Right lobe of liver (tissue), 6 donors: ENCODE results near the gene MB21D2. TPM values are rescaled to one million over a fixed set of nuclear protein-coding genes. Genes with fewer than 3 reads are reported as not detected.

Experiments used
- ATAC-seq, 4 donors: fragments of 200-7000 bp; cut with Tn5 transposase; one replicate each; pipeline ENCODE4 v1.9.1; 2020; ENCODE audit warnings: mild to moderate bottlenecking in 4 of 4, moderate library complexity in 4 of 4
- DNase-seq, 3 donors: peaks; one replicate each; pipeline ENCODE4 v3.0.0-alpha.2; 2020
- H3K27ac ChIP-seq, 3 donors: fragments of 200-600 bp; one replicate each; pipeline ENCODE4 v1.8.0; 2022
- H3K27me3 ChIP-seq, 2 donors: fragments of 200-600 bp; one replicate each; pipeline ENCODE4 v1.8.0; 2022
- H3K36me3 ChIP-seq, 4 donors: fragments of 200-600 bp; sonication (generic) in 1 of 4; one replicate each; pipeline versions ENCODE4 v1.5.1 to v1.8.0; 2017 to 2022; ENCODE audit warnings: control low read depth in 1 of 4
- H3K4me1 ChIP-seq, 4 donors: fragments of 200-600 bp; sonication (generic) in 1 of 4; one replicate each; pipeline versions ENCODE4 v1.5.1 to v1.8.0; 2017 to 2022; ENCODE audit warnings: control low read depth in 1 of 4
- H3K4me3 ChIP-seq, 3 donors: fragments of 200-600 bp; one replicate each; pipeline ENCODE4 v1.8.0; 2022
- H3K9me3 ChIP-seq, 4 donors: fragments of 200-600 bp; sonication (generic) in 1 of 4; one replicate each; pipeline versions ENCODE4 v1.5.1 to v1.8.0; 2017 to 2022; ENCODE audit warnings: control low read depth in 1 of 4
- POLR2A ChIP-seq: fragments of 450-650 bp; IDR thresholded peaks from one replicate; pipeline ENCODE4 v1.6.1; 2017; ENCODE audit warnings: antibody characterized with exemption, mild to moderate bottlenecking
- WGBS: methylation state at CpG from one replicate; pipeline ENCODE4 v1.1.6; 2018; ENCODE audit warnings: low coverage, low lambda C conversion rate; ENCODE audit not compliant: insufficient coverage; ENCODE audit errors: missing lambda C conversion rate; 5-methylcytosine and 5-hydroxymethylcytosine counted together
- intact Hi-C, 2 donors: fragments of 100-400 bp; cut with DNase I; formaldehyde crosslinking; loops; one replicate each; pipeline versions ENCODE4 v1.11.2 to v1.14.1; 2022
- total RNA-seq, 6 experiments: library from RNA; depleted of rRNA in 2 of 6; stranded (reverse); fragments of >200 nt in 2 of 6; fragmentation: NEBNext Ultra II Directional in 3 of 6; extraction: Animal tissue kit (Norgen Biotek cat#: 25700) in 3 of 6; gene quantifications; one replicate each; pipeline versions ENCODE4 v1.1.0 to v1.2.4, GENCODE V29; 2016 to 2023
- TF ChIP-seq, protein P1 (sequence below), 4 donors: fragments of 200-600 bp in 3 of 4; fragments of 450-650 bp in 1 of 4; IDR thresholded peaks; one replicate each; pipeline versions ENCODE4 v1.5.1 to v1.8.0; 2016 to 2022; ENCODE audit warnings: antibody characterized with exemption in 4 of 4, mild to moderate bottlenecking in 2 of 4
- donor health status: DM: no; HTN: yes; CAD: no.
- donor health status: DM: no; HTN: no; CAD: no.
- donor health status: DM: no; HTN: no; CAD: no.
- donor health status: DM: no; HTN: yes; CAD: no.
- donor health status: DM: no; HTN: yes; CAD: no.

Gene MB21D2
- total RNA-seq, 6 experiments from 2014 or later: 0.15 to 0.86 (median 0.31) TPM; not detected in 1

DNA sequence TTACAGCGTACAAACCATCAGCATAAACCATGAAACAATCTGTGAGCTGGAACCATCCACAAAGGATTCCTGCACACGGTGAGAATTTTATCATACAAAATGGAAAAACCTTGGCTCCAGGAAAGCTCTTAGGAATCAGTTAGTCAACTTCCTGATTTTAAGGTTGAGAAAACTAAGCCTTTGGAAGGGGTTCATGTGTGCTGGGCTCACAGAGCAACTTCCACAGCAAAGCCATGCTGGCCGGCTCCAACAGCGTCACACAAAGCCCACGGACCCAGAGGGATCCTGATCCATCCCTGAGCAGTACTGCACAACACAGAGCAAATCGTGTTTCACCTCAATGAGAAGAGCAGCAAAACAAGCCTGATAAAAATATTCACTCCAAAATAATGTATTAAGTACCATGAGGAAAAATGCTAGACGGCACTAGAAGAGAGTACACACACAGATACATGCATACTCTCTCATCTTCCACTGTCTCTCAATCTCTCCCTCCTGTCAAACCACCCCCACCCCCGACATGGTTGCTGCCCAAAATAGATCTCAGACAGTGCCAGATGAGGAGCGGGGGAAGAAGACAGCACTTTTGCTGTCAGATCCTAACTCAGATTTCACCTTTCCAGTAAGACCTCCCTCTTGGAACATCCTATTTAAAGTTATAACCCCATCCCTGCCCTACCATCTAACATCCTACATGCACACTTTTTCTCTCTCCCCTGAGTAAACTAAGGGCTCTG is 58.6 kb downstream of the MB21D2 start:
- Histone ChIP-seq H3K4me3 (no peak overlapping the region), H3K9me3 (no peaks in the 10 kb centered on the region), H3K27me3 (peaks cover 0 to 6% of the 10 kb centered on the region in 2 donors), H3K4me1 (no peaks in the 10 kb centered on the region), H3K27ac (no peak overlapping the region), H3K36me3 (no peaks in the 10 kb centered on the region)
- ATAC-seq: no peak
- intact Hi-C loops: loop anchor here in 1 of 2 donors (10.0 kb wide), 1 partner anchor 56 kb away; the partner anchor contains the start of gene MB21D2
- no peak for DNase-seq
- no peak for TF ChIP-seq POLR2A
- TF ChIP-seq, protein P1, sequence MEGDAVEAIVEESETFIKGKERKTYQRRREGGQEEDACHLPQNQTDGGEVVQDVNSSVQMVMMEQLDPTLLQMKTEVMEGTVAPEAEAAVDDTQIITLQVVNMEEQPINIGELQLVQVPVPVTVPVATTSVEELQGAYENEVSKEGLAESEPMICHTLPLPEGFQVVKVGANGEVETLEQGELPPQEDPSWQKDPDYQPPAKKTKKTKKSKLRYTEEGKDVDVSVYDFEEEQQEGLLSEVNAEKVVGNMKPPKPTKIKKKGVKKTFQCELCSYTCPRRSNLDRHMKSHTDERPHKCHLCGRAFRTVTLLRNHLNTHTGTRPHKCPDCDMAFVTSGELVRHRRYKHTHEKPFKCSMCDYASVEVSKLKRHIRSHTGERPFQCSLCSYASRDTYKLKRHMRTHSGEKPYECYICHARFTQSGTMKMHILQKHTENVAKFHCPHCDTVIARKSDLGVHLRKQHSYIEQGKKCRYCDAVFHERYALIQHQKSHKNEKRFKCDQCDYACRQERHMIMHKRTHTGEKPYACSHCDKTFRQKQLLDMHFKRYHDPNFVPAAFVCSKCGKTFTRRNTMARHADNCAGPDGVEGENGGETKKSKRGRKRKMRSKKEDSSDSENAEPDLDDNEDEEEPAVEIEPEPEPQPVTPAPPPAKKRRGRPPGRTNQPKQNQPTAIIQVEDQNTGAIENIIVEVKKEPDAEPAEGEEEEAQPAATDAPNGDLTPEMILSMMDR (IDR thresholded peaks at IDR 0.05): no peak
- WGBS: 80% methylated on average over 9 of the region's 9 CpGs

DNA sequence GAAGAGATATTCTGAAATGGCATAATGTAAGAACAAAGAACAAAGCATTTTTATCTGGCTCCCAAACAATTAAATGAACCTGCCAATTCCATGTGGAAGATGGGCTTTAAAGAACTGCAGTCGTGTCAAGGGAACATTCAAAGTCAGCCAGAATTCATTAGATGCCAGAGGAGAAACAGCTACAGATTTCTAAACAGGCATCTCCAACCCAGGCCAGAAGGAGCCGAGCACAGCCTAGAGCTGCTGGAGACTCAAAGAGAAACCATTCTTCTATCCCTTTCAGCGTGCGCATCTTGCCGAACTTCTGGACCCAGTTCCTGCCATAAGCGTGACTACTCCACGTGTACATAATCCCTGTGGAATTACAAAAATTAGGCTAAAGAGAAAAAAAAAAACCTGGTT is 60.4 kb downstream of the MB21D2 start:
- Histone ChIP-seq H3K27me3 (peaks cover 0 to 6% of the 10 kb centered on the region in 2 donors), H3K9me3 (no peaks in the 10 kb centered on the region), H3K4me1 (peaks cover 0 to 7% (median 3%) of the 10 kb centered on the region in 4 donors), H3K27ac (no peak overlapping the region), H3K36me3 (no peaks in the 10 kb centered on the region), H3K4me3 (no peak overlapping the region)
- intact Hi-C loops: loop anchor here in 1 of 2 donors (10.0 kb wide), 1 partner anchor 58 kb away; the partner anchor contains the start of gene MB21D2
- ATAC-seq: no peak
- TF ChIP-seq POLR2A: no peak
- TF ChIP-seq, protein P1 (IDR thresholded peaks at IDR 0.05): no peak
- 81% methylated on average over 6 of the region's 7 CpGs for WGBS
- no peak for DNase-seq

DNA sequence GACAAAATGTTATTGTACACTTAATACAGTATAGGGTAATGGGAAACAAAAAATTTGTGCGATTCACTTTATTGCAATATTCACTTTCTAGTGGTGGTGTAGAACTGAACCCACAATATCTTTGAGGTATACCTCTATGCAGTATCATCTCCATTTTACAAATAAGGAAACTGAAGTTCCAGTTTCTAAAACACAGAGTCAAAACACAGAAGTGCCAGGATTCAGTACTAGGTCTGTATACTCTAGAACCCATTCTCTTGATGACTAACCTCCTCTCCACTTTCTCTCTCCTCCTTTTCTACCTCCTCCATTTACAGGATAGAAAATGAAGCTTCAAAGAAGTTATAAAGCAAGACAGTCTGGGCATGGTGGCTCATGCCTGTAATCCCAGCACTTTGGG is 62.2 kb downstream of the MB21D2 start:
- Histone ChIP-seq H3K36me3 (no peaks in the 10 kb centered on the region), H3K9me3 (no peaks in the 10 kb centered on the region), H3K27ac (no peak overlapping the region), H3K4me3 (no peak overlapping the region), H3K27me3 (peaks cover 0 to 6% of the 10 kb centered on the region in 2 donors), H3K4me1 (peaks cover 0 to 16% (median 7%) of the 10 kb centered on the region in 4 donors)
- ATAC-seq (no peak), DNase-seq (no peak)
- TF ChIP-seq POLR2A: no peak
- TF ChIP-seq, protein P1 (IDR thresholded peaks at IDR 0.05): no peak
- intact Hi-C loops: loop anchor here in 1 of 2 donors (10.0 kb wide), 1 partner anchor 59 kb away; the partner anchor contains the start of gene MB21D2
- 88% methylated on average over 1 of the region's 1 CpG for WGBS

DNA sequence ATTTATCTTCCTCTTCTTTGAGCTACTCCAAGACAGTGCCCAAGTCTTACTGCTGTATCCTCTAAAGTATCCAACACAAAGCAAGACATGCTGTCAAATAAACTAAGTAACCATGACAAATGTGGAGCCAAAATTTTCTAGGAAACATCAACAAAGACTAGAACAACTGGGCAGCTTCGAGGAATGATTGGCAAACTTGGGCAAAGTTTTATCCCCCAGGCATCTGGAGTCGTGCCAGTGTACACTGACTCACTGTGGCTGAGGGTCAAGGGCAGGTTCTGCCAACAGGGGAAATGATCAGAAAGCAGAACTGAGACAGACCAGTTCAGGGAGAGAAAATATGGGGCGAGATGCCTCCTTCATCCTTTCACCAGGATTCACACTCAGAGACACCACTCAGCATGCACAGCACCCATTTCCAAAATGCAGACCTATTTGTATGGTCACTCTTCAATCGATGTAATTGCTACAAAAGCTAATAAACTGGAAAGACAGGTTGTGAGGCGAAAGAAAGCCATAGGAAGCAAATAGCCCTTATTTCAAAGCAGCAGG is 65.8 kb downstream of the MB21D2 start:
- 15% methylated on average over 5 of the region's 5 CpGs for WGBS
- Histone ChIP-seq H3K27me3 (peaks cover 0 to 6% of the 10 kb centered on the region in 2 donors), H3K4me1 (peaks cover 0 to 16% (median 7%) of the 10 kb centered on the region in 4 donors), H3K9me3 (no peaks in the 10 kb centered on the region), H3K27ac (no peak overlapping the region), H3K36me3 (no peaks in the 10 kb centered on the region), H3K4me3 (no peak overlapping the region)
- ATAC-seq (peak; percentile 93 to 98 (median 94)), DNase-seq (peak; percentile 82 to 83 (median 83))
- no peak for TF ChIP-seq POLR2A
- TF ChIP-seq, protein P1 (IDR thresholded peaks at IDR 0.05): no peak
- intact Hi-C loops: loop anchor here in 1 of 2 donors (10.0 kb wide), 1 partner anchor 63 kb away; the partner anchor contains the start of gene MB21D2
